HG03045 (cell line): ENCODE measurements around the gene LIMS2.

Experiments used
- ATAC-seq: cut with Tn5 transposase; IDR thresholded peaks from one replicate; pipeline ENCODE4 v1.9.1; 2021; ENCODE audit warnings: mild to moderate bottlenecking, moderate library complexity; ENCODE audit not compliant: unreplicated experiment

LIMS2 gene

GRCh38 chr2:127675331-127676261 lies at the start of gene LIMS2:
Gene LIMS2, minus strand, starts transcription at chr2:127675530. Its CDS starts 506 bp downstream, at chr2:127675024.
- no peak for ATAC-seq

GRCh38 chr2:127722807-127723206 lies 47.5 kb upstream of the LIMS2 start:
- ATAC-seq = no peak

DNA sequence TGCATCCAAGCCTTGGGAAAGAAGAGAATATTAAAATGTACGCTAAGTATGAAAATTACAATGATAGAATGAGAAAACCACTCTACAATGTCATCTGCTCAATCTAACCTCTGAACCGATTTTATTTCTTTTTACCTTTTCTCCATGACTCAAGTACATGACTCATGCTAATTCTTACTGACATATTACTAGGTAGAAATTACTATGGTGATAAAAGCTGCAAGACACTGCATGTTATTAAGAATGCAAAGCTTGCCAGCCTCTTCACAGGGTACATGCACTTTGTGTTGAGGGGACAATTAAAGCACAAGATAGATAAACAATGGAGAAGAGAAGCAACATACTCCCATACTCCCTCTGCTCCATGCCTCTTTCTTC lies 46.6 kb upstream of the LIMS2 start:
- no peak for ATAC-seq

GRCh38 chr2:127721311-127721977 lies 46.1 kb upstream of the LIMS2 start:
- ATAC-seq = no peak

- ATAC-seq = no peak
Measured at GRCh38 chr2:127719301-127720218, 44.2 kb upstream of the LIMS2 start.

- no peak for ATAC-seq
Measured at GRCh38 chr2:127718271-127718670, 42.9 kb upstream of the LIMS2 start.

- ATAC-seq = no peak
Measured at GRCh38 chr2:127715778-127716449, 40.6 kb upstream of the LIMS2 start.

GRCh38 chr2:127713562-127713961 lies 38.2 kb upstream of the LIMS2 start:
- no peak for ATAC-seq

DNA sequence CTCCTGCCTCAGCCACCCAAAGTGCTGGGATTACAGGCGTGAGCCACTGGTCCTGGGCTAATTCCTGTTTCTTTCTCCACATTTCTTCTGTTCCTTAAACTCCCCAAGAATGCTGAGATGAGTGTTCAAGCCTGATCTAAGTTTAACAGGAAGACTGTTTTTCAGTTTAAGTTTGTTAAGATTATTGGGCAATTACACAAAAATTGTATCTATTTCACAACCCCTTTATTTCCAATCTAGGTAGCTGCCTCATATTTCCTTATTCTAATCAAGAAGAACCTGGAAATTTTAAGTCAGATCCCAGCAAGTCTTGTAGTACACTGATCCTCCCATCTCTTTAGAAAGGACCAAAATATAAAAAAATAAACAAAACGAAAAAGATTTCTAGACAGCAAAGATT lies 37.7 kb upstream of the LIMS2 start:
- ATAC-seq = no peak

DNA sequence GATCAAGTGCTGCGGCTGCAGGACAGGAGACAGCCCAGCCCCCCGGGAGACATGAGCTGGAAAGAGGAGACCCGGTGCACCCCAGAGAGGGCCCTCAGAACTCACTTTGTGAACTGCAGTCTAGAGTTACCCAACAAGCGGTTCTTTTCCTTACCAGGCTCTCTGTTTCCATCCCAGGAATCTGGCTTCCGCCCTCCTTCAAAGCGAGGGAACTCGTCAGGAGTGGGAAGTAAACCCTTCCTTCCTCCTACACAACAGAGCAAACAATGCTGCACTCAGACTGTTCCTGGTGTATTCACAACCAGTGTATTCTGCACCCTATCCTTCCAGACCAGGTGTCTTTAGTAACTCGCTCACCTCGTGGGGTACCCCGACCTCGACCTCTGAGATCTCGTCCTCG lies 34.0 kb upstream of the LIMS2 start:
- ATAC-seq = no peak

DNA sequence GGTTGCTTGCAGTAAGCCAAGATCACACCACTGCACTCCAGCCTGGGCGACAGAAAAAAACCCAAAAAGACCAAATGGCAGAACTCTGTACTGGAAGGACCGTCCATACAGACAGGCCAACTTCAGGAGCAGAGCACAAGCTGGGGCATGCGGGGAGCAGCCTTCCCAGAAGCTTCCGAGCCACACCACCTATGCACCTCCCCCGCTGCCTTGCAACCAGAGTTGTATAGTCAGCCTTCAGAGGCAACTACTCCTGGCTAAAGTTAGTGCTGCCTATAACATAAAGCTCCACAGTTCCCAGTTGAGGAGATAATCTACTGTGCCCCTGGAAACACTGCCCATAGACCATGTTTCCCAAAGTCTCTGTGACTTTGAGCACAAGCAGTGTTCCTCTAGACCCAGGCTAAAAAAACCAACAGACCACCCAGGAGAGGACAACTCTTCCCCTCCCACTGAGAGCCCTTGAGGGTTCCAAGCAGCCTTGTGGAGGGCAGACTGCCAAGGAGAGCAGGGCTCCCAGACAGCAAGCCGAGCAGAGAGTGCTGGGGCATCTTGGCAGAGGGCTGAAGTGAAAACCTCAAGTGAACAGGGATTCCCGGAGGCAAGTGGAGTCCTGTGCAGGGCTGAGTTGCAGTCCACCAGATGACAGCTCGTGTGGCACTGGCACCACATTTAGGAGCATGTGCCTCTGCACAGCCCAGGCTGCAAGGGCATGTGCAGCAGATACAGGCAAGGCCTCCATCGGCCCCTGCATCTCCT lies 32.7 kb upstream of the LIMS2 start:
- no peak for ATAC-seq

- ATAC-seq = no peak
Measured at GRCh38 chr2:127706215-127706990, 31.1 kb upstream of the LIMS2 start.

DNA sequence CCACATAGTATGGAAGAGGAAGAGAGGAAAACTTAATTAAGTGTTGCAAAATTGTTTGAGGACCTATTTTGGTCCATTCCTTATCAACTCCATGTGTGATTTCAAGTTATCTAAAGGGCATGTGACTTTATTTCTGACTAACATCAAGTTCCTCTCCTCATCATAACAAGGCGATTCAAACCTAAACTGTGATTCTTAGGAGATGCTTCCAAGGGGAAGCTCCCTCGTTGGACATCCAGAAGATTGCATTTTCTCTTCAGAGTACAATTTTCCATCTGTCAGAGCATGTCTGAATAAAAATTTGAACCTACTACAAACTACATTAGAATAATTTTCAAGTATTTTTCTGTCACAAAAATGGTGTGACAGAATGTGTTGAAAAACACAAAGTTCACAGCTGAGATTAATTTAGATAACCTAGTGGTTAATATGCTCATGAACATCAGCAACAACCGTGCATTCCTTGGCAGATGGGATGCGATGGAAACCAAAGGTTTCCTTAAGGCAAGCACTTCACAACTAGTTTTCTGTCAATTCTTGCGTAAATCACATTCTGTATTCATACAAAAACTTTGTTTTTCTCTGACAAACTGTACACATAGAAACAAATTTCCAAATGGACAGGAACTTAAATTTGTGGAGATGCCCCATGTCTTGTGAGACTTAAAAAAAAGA lies 30.2 kb upstream of the LIMS2 start:
- ATAC-seq = no peak

GRCh38 chr2:127704641-127705390 lies 29.5 kb upstream of the LIMS2 start:
- ATAC-seq = no peak

DNA sequence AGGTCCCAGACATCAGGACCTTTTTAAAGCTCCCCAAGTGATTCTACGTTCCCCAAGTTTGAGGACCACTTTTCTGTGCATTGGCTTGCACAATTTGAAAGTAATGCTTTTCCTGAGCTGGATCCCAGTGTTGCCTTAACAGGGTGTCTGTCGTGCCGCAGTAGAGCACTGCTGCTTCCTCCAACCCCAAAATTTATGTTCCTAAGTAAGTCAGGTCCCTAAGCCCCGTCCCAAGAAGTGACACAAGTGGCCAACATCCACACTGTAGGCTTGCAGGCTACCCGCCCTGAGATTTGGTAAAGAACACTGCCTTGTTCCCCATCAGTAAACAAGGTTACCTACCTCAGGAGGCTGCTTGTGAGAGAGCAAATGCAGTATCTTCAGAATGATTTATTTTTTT lies 28.0 kb upstream of the LIMS2 start:
- no peak for ATAC-seq

- no peak for ATAC-seq
Measured at GRCh38 chr2:127702395-127703009, 27.2 kb upstream of the LIMS2 start.

DNA sequence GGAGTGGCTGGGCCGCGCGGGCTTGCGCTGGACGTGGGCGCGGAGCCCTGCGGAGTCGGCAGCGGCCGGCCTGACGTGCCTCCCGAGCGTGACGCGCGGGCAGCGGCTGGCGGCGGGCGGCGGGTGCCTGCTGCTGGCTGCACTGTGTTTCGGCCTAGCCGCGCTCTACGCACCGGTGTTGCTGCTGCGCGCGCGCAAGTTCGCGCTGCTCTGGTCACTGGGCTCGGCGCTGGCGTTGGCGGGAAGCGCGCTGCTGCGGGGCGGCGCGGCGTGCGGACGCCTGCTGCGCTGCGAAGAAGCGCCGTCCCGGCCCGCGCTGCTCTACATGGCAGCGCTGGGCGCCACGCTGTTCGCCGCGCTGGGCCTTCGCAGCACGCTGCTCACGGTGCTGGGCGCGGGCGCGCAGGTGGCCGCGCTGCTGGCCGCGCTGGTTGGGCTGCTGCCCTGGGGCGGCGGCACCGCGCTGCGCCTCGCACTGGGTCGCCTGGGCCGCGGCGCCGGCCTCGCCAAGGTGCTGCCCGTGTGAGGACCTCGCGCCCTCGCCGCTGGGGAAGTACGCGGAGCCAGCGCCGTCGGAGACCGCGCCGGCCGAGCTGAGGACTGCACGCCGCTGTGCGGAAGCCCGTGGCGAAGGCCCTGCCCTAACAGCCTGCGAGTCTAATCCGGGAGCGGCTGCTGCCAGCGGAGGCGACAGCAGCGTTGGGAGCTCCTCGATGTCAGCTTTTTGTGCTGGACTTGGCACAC lies 26.5 kb upstream of the LIMS2 start:
- ATAC-seq = peak; percentile 51
